Upper lobe of right lung (tissue), 1 donor: ENCODE measurements around the gene ENO3. TPM values are rescaled to one million over a fixed set of nuclear protein-coding genes. Genes with fewer than 3 reads are reported as not detected.
"Not testable (repeated sequence)": the region's sequence is repeated elsewhere in the genome, so short reads cannot be mapped to it uniquely, and the experiment has no call there.

Source experiments
- ATAC-seq: fragments of 200-7000 bp; cut with Tn5 transposase; one replicate; pipeline ENCODE4 v1.9.1; 2020; ENCODE audit warnings: mild to moderate bottlenecking, moderate library complexity
- DNase-seq: peaks from one replicate; pipeline ENCODE4 v3.0.0-alpha.2; 2020
- H3K27ac ChIP-seq: fragments of 200-600 bp; one replicate; pipeline ENCODE4 v1.8.0; 2022
- H3K27me3 ChIP-seq: fragments of 200-600 bp; one replicate; pipeline ENCODE4 v1.8.0; 2022; ENCODE audit warnings: mild to moderate bottlenecking
- H3K36me3 ChIP-seq: fragments of 200-600 bp; one replicate; pipeline ENCODE4 v1.8.0; 2022
- H3K4me1 ChIP-seq: fragments of 200-600 bp; one replicate; pipeline ENCODE4 v1.8.0; 2022
- H3K4me3 ChIP-seq: fragments of 200-600 bp; one replicate; pipeline ENCODE4 v1.8.0; 2022; ENCODE audit warnings: mild to moderate bottlenecking
- H3K9me3 ChIP-seq: fragments of 200-600 bp; one replicate; pipeline ENCODE4 v1.8.0; 2022
- CTCF ChIP-seq: fragments of 200-600 bp; IDR thresholded peaks from one replicate; pipeline ENCODE4 v1.8.0; 2022; ENCODE audit warnings: antibody characterized with exemption
- intact Hi-C: fragments of 100-400 bp; cut with DNase I; formaldehyde crosslinking; loops from one replicate; pipeline ENCODE4 v1.11.0; 2022
- total RNA-seq: library from RNA; stranded (reverse); fragmentation: NEBNext Ultra II Directional; extraction: Animal tissue kit (Norgen Biotek cat#: 25700); gene quantifications from one replicate; pipeline ENCODE4 v1.2.1, GENCODE V29; 2021
- donor health status: DM: no; HTN: yes; CAD: no; lungs with severe emphysema.

The ENO3 gene
- total RNA-seq, 1 donor from 2014 or later = 8.6 TPM

DNA sequence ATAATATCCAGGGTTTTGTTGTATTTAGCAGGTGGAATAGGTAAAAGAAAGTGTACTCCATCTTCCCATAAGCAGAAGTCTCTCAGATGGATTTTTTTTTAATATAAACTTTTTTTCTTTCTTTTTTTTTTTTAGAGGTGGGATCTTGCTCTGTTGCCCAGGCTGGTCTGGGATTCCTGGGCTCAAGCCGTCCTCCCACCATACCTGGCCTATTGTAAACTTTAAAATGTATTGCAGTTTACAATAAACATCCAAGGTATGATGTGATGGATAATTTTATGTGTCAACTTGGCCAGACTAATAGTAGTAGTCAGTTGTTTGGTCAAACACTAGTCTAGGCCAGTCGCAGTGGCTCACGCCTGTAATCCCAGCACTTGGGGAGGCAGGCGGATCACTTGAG is 29.6 kb upstream of the ENO3 start:
- Histone ChIP-seq H3K27me3 (no peaks in the 10 kb centered on the region), H3K4me1 (no peaks in the 10 kb centered on the region), H3K36me3 (no peaks in the 10 kb centered on the region), H3K4me3 (no peak overlapping the region), H3K9me3 (no peaks in the 10 kb centered on the region), H3K27ac (no peak overlapping the region)
- TF ChIP-seq CTCF = no peak
- intact Hi-C loops = no loop called here
- ATAC-seq (no peak), DNase-seq (no peak)

DNA sequence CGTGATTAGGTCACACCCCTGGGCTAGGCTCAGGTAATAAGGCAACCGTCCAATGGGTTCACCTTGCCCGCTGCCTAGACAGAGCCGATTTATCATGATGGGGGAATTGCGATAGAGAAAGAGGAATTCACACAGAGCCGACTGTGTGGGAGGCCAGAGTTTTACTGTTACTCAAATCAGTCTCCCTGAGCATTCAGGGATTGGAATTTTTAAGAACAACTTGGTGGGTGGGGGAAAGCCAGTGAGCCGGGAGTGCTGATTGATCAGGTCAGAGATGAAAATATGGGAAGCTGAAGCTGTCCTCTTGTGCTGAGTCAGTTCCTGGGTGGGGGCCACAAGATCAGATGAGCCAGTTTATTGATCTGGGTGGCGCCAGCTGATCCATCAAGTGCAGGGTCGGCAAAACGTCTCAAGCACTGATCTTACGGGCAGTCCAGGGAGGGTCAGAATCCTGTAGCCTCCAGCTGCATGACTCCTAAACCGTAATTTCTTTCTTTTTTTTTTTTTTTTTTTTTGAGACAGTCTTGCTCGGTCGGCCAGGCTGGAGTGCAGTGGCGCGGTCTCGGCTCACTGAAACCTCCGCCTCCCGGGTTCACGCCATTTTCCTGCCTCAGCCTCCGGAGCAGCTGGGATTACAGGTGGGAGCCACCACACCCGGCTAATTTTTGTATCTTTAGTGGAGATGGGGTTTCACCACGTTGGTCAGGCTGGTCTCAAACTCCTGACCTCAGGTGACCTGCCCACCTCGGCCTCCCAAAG is 24.2 kb upstream of the ENO3 start:
- H3K9me3 ChIP-seq, H3K36me3 ChIP-seq, ATAC-seq, H3K4me1 ChIP-seq, DNase-seq, intact Hi-C loops, H3K27me3 ChIP-seq, H3K4me3 ChIP-seq, H3K27ac ChIP-seq: not testable (repeated sequence)

DNA sequence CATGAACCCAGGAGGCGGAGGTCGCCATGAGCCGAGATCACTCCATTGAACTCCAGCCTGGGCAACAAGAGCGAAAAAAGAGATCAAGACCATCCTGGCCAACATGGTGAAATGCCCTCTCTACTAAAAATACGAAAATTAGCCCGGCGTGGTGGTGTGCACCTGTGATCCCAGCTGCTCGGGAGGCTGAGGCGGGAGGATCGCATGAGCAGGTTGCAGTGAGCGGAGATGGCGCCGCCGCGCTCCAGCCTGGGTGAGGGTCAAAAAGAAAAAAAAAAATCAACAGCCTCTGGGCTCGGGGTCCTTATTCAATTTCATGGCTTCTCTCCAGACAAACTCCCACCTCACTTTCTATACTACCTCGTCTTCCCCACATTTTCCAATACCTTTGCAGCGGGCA is 22.0 kb upstream of the ENO3 start:
- H3K27me3 ChIP-seq = no peaks in the 10 kb centered on the region
- no peak overlapping the region for H3K4me3 ChIP-seq
- TF ChIP-seq CTCF = no peak
- no peak for ATAC-seq
- intact Hi-C loops = no loop called here
- no peaks in the 10 kb centered on the region for H3K9me3 ChIP-seq
- DNase-seq = no peak
- no peaks in the 10 kb centered on the region for H3K36me3 ChIP-seq
- no peak overlapping the region for H3K27ac ChIP-seq
- H3K4me1 ChIP-seq = peaks cover under 1% of the 10 kb centered on the region

GRCh38 chr17:4931963-4932362 is 19.0 kb upstream of the ENO3 start, which contains the start of gene GP1BA:
GP1BA (plus strand) TSS chr17:4932277; CDS start chr17:4932605, 328 bp downstream.
- ATAC-seq (no peak), DNase-seq (no peak)
- no peak within 1 kb of the TSS for H3K4me3 ChIP-seq
- TF ChIP-seq CTCF = no peak
- no peaks in the 10 kb centered on the region for H3K27me3 ChIP-seq
- no peaks in the 10 kb centered on the region for H3K36me3 ChIP-seq
- no peak within 1 kb of the TSS for H3K27ac ChIP-seq
- intact Hi-C loops = no loop called here
- no peaks in the 10 kb centered on the region for H3K9me3 ChIP-seq
- peaks cover 6% of the 10 kb centered on the region for H3K4me1 ChIP-seq

DNA sequence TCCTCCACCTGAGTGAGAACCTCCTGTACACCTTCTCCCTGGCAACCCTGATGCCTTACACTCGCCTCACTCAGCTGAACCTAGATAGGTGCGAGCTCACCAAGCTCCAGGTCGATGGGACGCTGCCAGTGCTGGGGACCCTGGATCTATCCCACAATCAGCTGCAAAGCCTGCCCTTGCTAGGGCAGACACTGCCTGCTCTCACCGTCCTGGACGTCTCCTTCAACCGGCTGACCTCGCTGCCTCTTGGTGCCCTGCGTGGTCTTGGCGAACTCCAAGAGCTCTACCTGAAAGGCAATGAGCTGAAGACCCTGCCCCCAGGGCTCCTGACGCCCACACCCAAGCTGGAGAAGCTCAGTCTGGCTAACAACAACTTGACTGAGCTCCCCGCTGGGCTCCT is 18.2 kb upstream of the ENO3 start:
- DNase-seq = no peak
- Histone ChIP-seq H3K27ac (no peak overlapping the region), H3K27me3 (no peaks in the 10 kb centered on the region), H3K4me3 (no peak overlapping the region), H3K4me1 (peaks cover 6% of the 10 kb centered on the region), H3K9me3 (no peaks in the 10 kb centered on the region), H3K36me3 (peaks cover 7% of the 10 kb centered on the region)
- TF ChIP-seq CTCF = no peak
- ATAC-seq = no peak
- intact Hi-C loops = no loop called here

DNA sequence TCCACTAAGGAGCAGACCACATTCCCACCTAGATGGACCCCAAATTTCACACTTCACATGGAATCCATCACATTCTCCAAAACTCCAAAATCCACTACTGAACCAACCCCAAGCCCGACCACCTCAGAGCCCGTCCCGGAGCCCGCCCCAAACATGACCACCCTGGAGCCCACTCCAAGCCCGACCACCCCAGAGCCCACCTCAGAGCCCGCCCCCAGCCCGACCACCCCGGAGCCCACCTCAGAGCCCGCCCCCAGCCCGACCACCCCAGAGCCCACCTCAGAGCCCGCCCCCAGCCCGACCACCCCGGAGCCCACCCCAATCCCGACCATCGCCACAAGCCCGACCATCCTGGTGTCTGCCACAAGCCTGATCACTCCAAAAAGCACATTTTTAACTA is 17.3 kb upstream of the ENO3 start:
- peaks cover 12% of the 10 kb centered on the region for H3K4me1 ChIP-seq
- ATAC-seq = no peak
- peaks cover 13% of the 10 kb centered on the region for H3K36me3 ChIP-seq
- no peak overlapping the region for H3K27ac ChIP-seq
- H3K4me3 ChIP-seq = no peak overlapping the region
- H3K27me3 ChIP-seq = no peaks in the 10 kb centered on the region
- H3K9me3 ChIP-seq = no peaks in the 10 kb centered on the region
- no peak for DNase-seq
- intact Hi-C loops = no loop called here
- TF ChIP-seq CTCF = no peak
